NCI-H345 (cell line): Measurements from ENCODE around the gene DDX19B.
"Not testable (repeated sequence)": the region's sequence is repeated elsewhere in the genome, so short reads cannot be mapped to it uniquely, and the experiment has no call there.

Experiments
- DNase-seq: peaks from one replicate; lab custom pipeline; 2025; lab: John Stamatoyannopoulos, UW

Gene DDX19B

DNA sequence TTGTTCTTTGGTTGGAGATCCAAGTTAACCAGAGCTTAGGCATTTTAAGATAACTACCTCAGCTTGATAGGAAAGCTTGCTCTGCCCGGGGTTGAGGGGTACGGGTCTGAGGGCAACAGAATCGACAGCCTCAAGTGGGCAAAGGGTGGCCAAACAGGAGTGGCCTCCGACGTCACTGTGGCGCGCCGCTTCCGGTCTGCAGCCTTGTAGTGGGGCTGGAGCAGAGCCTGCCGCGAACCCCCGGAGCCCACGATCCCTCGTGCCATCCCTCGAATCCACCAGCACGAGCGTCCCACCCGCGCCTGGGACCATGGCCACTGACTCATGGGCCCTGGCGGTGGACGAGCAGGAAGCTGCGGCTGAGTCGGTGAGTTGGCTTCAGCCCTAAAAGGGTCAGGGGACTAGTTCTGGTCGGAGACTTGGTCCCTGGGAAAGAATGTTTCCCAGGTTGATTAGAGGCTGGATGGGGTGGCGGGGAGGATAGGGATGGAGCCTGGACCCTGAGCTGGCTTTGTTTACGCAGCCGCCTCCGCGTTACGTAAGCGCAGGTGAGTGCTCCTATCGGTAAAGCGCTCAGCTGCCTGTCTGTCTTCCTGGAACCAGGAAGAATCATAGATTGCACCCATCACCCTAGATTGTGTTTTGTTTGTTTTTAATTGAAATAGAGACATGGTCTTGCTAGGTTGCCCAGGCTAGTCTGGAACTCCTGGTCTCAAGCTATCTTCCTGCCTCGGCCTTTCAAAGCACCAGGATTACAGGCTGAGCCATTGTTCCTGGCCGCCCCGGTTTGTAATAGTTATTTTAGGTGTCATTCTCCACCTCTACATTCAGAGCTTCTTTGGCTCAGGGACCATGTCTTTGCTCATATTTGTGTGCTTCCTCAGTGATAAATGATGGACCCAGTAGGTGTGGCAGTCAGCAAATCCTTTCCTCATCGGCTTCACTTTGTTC lies at the start of gene DDX19B:
Gene DDX19B (plus strand): TSS at position 199 of the 951 bp plus-strand sequence. CDS start 112 bp downstream, at position 311.
- DNase-seq: peak; percentile 56

DNA sequence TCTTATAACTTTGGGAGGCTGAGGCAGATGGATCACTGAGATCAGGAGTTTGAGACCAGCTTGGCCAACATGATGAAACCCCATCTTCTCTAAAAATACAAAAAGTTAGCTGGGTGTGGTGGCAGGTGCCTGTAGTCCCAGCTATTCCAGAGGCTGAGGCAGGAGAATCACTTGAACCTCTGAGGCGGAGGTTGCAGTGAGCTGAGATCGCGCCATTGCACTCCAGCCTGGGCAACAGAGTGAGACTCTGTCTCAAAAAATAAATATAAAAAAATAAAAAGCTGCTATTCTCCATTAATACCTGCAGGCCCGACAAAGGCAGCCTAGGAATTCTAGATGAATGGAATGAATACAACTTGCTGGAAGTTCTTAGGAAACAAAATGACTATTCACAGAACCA lies 49.3 kb upstream of the DDX19B start:
- DNase-seq: not testable (repeated sequence)

DNA sequence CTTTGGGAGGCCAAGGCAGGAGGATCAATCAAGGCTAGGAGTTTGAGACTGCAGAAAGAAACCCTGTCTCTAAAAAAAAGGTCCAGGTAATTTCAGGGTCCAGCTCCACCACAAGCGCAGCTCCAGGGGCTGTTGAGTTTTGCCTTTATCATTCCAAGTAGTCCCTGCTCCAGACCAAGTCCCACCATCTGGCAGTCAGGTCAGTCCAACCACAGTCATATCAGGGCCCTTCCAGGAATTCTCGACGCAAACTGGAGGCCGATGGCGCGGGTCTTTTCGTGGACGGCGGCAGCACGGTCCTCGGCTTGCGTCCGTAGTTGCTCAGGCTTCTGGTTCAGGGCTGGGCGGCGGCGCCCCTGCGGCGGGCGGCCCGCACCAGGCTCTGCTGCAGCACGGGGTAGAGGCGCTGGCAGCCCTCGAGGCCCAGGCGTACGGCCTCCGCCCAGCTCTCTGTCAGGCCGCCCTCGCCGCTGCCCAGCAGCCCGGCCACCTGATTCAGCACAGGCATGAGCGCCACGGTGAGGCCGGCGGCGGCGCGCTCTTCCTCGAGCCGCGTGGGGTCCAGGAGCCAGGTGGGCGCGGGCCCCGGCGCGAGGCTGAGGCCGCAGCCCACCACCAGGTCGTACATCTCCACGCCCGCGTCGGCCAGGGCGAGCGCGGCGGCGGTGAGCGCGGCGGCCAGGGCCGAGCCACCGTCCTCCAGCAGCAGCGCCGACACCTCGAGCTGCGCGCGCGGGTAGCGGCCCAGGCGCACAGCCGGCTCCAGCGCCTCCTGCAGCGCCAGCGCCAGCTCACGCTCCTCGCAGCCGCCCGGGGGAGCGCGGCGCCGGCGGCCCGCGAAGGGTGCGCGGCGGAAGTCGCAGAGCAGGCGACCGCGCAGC lies 48.0 kb upstream of the DDX19B start:
- no peak for DNase-seq

DNA sequence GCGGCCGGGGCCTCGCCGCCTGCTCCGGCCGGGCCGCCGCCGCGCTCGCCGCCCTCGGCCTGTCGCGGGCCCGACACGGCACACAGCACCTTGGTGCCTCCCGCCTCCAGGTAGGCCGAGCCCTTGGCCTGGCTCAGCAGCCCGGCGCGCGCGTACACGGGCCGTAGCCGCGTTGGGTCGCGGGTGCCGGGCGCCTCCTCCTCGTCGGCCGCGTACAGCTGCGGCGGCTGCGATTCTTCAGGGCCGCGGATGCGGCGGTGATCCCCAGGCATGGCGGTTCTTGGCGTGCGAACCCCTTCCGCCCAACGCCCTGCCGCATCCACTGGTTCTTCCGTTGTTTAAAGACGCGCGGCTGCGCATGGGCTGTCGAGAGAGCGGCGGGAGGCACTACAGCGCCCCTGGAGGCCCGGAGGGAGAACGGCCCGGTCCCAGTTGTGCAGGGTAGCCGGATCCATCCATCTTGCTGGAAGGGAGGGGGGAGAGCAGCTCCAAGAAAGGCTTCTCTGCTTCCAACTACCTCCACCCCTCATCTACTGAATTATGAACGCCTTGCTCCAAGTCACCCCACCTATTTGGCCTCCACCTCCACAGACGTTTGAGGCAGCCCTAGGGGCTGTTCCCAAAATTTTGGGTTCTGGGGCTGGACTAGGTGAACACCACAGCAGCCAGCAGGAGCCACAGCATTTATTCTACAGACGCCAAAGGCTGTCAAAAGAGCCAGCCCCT lies 47.2 kb upstream of the DDX19B start, which contains the start of gene EXOSC6:
Gene EXOSC6 (minus strand): TSS at position 312 of the 726 bp plus-strand sequence. CDS start 40 bp downstream, at position 272.
- peak; percentile 92 for DNase-seq

DNA sequence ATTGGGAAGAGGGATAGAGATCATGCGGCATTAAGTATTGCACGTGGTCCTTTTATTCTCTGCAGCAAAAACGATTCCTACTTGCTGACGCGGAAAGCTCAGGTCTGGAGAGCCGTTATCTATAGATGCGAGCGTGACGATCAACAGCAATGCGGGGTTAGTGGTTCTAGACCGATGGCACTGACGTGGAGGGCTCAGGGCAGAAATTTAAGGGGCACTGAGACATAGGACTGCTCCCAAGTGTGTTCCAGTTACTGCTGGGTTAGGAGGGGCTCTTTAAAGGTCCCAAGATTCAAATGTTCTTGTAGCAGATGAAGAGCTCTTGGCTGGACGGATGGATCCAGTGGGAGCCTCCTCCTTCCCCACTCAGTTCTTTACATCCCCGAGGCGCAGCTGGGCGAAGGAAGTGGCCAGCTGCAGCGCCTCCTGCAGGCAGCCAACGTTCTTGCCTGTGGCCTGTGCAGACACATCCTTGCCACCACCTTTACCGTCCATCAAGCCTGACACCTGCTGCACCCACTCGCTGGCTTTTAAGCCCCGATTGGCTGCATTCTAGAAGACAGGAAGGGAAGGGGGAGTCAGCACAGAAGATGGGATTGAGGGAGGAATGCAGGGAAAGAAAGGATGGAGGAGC lies 46.5 kb upstream of the DDX19B start:
- peak; percentile 18 for DNase-seq

DNA sequence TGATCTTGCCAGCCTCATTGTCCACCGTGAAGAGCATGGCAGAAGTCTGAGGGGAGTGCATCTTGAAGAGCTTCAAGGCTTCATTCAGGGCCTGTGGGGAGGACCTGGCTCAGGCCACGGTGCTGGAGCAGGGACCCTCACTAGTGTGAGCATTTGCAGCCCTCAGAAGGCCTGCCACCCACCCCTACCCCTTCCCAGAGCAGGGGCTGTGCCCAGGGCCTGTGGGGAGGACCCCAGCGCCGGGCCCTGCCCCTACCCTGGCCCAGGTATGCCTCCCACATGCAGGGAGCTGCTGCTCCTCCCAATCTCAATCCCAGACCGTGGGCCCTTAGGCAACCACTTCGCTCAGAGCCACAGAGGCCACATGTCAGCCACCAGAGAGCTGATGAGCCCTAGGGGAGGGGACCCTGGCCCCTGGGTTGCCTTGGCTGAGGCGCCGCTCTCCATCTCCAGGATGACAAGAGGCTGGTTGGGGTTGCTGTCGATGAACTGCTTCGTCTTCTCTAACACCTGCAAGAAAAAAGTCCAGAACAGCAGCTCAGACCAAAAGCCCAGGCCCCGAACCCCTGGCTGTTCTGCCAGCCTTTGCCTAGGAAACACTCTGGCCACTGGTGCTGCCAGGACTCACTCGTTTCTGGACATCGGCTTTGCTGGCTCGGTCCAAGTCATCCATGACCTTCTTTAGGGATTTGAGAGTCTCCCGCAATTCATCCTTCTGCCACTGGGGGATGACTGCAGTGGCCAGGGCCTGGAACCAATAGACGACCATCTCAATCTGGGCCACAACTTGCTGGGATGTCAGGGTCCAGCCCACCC lies 45.5 kb upstream of the DDX19B start:
- peak; percentile 4 for DNase-seq

- no peak for DNase-seq
These were observed 44.6 kb upstream of the DDX19B start for GRCh38 chr16:70254180-70254964.

DNA sequence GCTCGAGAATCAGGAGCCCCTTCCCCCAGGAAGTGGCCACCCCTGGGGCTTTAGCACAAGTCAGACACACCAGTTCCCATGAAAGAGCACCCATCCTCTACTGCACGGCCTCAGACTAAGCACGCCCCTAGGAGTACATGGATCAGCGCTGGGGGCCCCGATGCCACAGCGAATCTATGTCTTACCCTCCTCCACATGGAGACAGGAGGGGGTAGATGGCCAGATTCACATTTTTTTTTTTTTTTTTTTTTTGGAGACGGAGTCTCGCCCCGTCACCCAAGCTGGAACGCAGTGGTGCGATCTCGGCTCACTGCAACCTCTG lies 44.1 kb upstream of the DDX19B start:
- DNase-seq: no peak

GRCh38 chr16:70255574-70255973 lies 43.4 kb upstream of the DDX19B start:
- no peak for DNase-seq

DNA sequence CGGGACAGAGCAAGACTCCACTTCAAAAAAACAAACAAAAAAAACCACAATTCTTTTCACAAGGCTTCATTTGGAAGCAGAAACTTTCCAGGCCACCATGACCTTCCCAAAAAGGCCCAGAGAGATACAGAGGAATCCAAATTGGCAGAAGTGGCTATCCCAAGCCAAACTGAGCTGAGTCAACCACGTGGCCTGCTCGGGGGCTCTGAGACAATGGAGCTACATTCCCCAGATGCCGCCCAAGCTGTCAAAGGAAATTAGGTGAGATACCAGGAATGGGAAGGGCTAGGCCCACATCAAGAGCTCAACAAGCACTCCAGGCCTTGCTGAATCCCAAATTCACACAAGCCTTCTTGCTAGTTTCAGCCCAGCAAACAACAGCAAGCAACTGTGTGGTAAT lies 41.6 kb upstream of the DDX19B start:
- no peak for DNase-seq

DNA sequence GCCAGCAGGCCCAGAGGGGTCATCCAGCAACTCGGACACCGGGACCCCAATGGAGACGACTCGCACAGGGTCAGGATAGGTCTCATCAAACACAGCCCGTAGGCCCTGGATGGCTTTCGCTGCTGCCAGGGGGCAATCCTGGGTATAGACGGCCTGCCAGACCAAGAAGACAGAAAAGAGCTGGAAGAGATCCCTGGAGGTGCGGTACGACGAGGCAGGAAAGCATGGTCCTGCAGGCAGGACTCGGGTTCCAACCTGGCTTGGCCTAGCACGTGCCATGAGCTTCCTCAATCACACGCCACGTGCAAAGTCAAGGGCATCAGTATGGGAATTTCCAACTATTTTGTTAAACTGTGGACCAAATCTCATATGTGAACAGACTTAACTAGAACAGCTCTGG lies 40.9 kb upstream of the DDX19B start:
- DNase-seq: no peak

- DNase-seq: no peak
These were observed 40.0 kb upstream of the DDX19B start for GRCh38 chr16:70258946-70259345.

DNA sequence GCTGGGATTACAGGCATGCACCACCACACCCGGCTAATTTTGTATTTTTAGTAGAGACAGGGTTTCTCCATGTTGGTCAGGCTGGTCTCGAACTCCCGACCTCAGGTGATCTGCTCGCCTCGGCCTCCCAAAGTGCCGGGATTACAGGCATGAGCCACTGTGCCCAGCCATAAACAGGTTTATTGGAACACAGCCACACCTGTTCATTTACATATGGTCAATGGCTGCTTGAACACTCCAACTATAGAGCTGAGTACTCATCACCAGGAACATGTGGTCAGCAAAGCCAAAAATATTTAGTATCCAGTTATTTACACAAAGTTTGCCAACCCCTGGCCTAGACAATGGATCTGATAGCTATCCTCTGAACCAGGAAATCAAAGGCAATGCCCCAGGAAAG lies 39.1 kb upstream of the DDX19B start:
- DNase-seq: not testable (repeated sequence)

DNA sequence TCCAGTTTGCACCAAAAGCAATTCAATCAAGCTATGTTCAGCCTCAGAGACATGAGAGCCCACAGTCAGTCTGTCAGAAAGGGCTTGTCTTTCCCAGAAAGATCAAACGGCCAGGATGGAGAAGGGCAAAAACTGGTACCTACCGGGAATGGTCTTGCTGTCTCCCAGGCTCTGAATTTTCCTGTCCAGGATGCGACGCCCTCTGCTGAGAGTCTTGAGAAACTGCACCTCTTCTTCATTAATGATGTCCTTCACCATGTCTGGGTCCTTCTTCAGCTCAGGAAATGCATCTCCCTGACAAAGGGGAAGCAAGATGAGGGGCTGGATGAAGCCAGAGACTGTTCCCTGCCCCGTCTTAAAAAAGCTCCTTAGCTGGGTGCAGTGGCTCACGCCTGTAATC lies 31.5 kb upstream of the DDX19B start:
- no peak for DNase-seq

- DNase-seq: not testable (repeated sequence)
These were observed 31.1 kb upstream of the DDX19B start for GRCh38 chr16:70267922-70268321.

- DNase-seq: no peak
These were observed 29.5 kb upstream of the DDX19B start for GRCh38 chr16:70269471-70269870.

GRCh38 chr16:70270176-70270575 lies 28.8 kb upstream of the DDX19B start:
- no peak for DNase-seq

GRCh38 chr16:70271696-70272095 lies 27.3 kb upstream of the DDX19B start:
- DNase-seq: no peak

DNA sequence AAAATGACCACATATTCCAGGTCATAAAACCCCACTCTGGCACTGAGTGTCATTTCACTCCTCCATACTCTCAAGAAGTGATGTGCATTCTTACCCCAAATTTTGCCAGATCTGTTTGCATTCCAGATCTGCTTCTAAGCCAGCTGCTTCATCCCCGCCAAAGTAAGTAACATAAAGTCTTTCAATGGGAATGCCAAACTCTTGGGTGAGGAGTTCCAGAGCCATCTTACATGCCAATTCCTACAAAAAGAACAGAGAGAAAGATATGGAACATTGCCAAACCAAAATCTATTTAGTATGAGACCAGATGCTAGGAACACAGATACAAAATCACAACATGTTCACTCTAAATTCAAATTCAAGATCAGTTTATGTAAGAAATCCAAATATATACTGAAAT lies 22.6 kb upstream of the DDX19B start:
- DNase-seq: no peak
